Keratinocyte (primary cell): ENCODE measurements around the gene DCUN1D4. TPM values are rescaled to one million over a fixed set of nuclear protein-coding genes. Genes with fewer than 3 reads are reported as not detected.

Experiments
- DNase-seq: peaks from one replicate; pipeline ENCODE4 v3.0.0-alpha.2; 2011; ENCODE audit warnings: low read depth, missing footprints, low spot score
- FAIRE-seq: peaks from 2 replicates; lab custom pipeline; 2011; peaks lifted over from hg19 to GRCh38; lab: Jason Lieb, UNC
- H2AFZ ChIP-seq: 2 replicates; pipeline ENCODE4 v1.6.0; 2012; ENCODE audit warnings: low read length, control low read depth, inconsistent platforms; ENCODE audit not compliant: control insufficient read depth
- H3K27ac ChIP-seq: 2 replicates; pipeline ENCODE4 v1.5.1; 2011; ENCODE audit warnings: low read length; ENCODE audit not compliant: control insufficient read depth, insufficient read depth
- H3K27me3 ChIP-seq: 3 replicates; pipeline ENCODE4 v1.6.0; 2011; ENCODE audit warnings: low read length; ENCODE audit not compliant: control insufficient read depth, insufficient read depth; ENCODE audit errors: extremely low read depth
- H3K36me3 ChIP-seq, 2 experiments: 2 replicates in 1 of 2; 3 replicates in 1 of 2; pipeline ENCODE4 v1.5.1; 2011; ENCODE audit warnings: low read length in 2 of 2, mild to moderate bottlenecking in 1 of 2; ENCODE audit not compliant: control insufficient read depth in 2 of 2, insufficient read depth in 2 of 2; ENCODE audit errors: extremely low read depth in 1 of 2
- H3K4me1 ChIP-seq: 3 replicates; pipeline ENCODE4 v1.5.1; 2011; ENCODE audit warnings: low read length; ENCODE audit not compliant: control insufficient read depth, insufficient read depth; ENCODE audit errors: extremely low read depth
- H3K4me2 ChIP-seq: 3 replicates; pipeline ENCODE4 v1.6.0; 2011; ENCODE audit warnings: low read depth, low read length; ENCODE audit not compliant: control insufficient read depth, insufficient read depth; ENCODE audit errors: extremely low read depth
- H3K4me3 ChIP-seq, 3 experiments: fragments of 200-600 bp in 1 of 3; sonication (generic) in 1 of 3; 2 replicates in 2 of 3; 3 replicates in 1 of 3; pipeline ENCODE4 v1.5.1; 2011 to 2016; ENCODE audit warnings: low read length in 3 of 3, mild to moderate bottlenecking in 3 of 3, control low read depth in 2 of 3, inconsistent platforms in 1 of 3, low read depth in 1 of 3, mixed read lengths in 1 of 3, mixed run types in 1 of 3, moderate library complexity in 1 of 3; ENCODE audit not compliant: control insufficient read depth in 2 of 3, insufficient read depth in 2 of 3; ENCODE audit errors: extremely low read depth in 1 of 3
- H3K79me2 ChIP-seq: 2 replicates; pipeline ENCODE4 v1.6.0; 2012; ENCODE audit warnings: low read length; ENCODE audit not compliant: control insufficient read depth, insufficient read depth
- H3K9ac ChIP-seq: 3 replicates; pipeline ENCODE4 v1.6.0; 2011; ENCODE audit warnings: low read length; ENCODE audit not compliant: control insufficient read depth, insufficient read depth; ENCODE audit errors: extremely low read depth
- H3K9me1 ChIP-seq: 3 replicates; pipeline ENCODE4 v1.6.0; 2011; ENCODE audit warnings: low read length; ENCODE audit not compliant: control insufficient read depth, insufficient read depth; ENCODE audit errors: extremely low read depth
- H3K9me3 ChIP-seq: 2 replicates; pipeline ENCODE4 v1.5.1; 2012; ENCODE audit warnings: low read depth, low read length; ENCODE audit not compliant: control insufficient read depth
- H4K20me1 ChIP-seq: 3 replicates; pipeline ENCODE4 v1.6.0; 2011; ENCODE audit warnings: low read length; ENCODE audit not compliant: control insufficient read depth, insufficient read depth; ENCODE audit errors: extremely low read depth
- CTCF ChIP-seq, 3 experiments: IDR thresholded peaks in 1 of 3; conservative IDR thresholded peaks in 1 of 3; optimal IDR thresholded peaks in 1 of 3; 2 replicates in 2 of 3; 3 replicates in 1 of 3; pipeline versions ENCODE3 to v1.5.1; 2011; ENCODE audit warnings: low read length in 3 of 3, mild to moderate bottlenecking in 3 of 3, moderate library complexity in 2 of 3, control low read depth in 1 of 3, inconsistent platforms in 1 of 3; ENCODE audit not compliant: insufficient read depth in 2 of 3; ENCODE audit errors: extremely low read depth in 1 of 3
- EZH2 ChIP-seq: IDR thresholded peaks from one replicate; pipeline ENCODE4 v1.6.1; 2012; ENCODE audit warnings: inconsistent platforms, mild to moderate bottlenecking, low read length, moderate library complexity
- dilution Hi-C: fragments of 300-500 bp; cut with MboI; formaldehyde crosslinking; loops from one replicate; pipeline ENCODE4 v1.7.0; 2020; ENCODE audit warnings: low sequenced_read_pairs; ENCODE audit not compliant: extremely low pct_ligation_motif_present
- polyA plus RNA-seq, 5 experiments: library from polyadenylated mRNA; depleted of rRNA in 3 of 5; stranded (reverse) in 3 of 5; stranded (forward) in 1 of 5; unstranded in 1 of 5; fragments of >200 nt; gene quantifications; 1 replicate in 1 of 5; 2 replicates in 3 of 5; 3 replicates in 1 of 5; pipeline versions ENCODE4 v1.2.1 to v1.2.3, GENCODE V29; 2011 to 2012; ENCODE audit warnings: missing spikeins in 2 of 5, low read depth in 1 of 5, low replicate concordance in 1 of 5

Gene DCUN1D4
- polyA plus RNA-seq, 1 donor (not counting 4 experiments of a cell fraction or from before 2014, with no cell fraction given), result 59.9 TPM

- Histone ChIP-seq H3K9ac (no peak overlapping the region), H3K27me3 (no peaks in the 10 kb centered on the region), H4K20me1 (no peaks in the 10 kb centered on the region), H3K36me3 (no peaks in the 10 kb centered on the region), H3K27ac (no peak overlapping the region), H2AFZ (no peak overlapping the region), H3K4me1 (no peaks in the 10 kb centered on the region), H3K4me3 (no peak overlapping the region), H3K4me2 (no peak overlapping the region), H3K9me1 (no peaks in the 10 kb centered on the region), H3K9me3 (no peaks in the 10 kb centered on the region), H3K79me2 (no peaks in the 10 kb centered on the region)
- FAIRE-seq, result no peak
- DNase-seq, result no peak
- no peak for TF ChIP-seq EZH2
- TF ChIP-seq CTCF (optimal IDR thresholded peaks at IDR 0.05 in 1 of 3, IDR thresholded peaks at IDR 0.05 in 1 of 3, conservative IDR thresholded peaks at IDR 0.05 in 1 of 3; ENCODE audit: extremely low read depth in 1 of 3, insufficient read depth in 2 of 3, low read length in 3 of 3), result peak; percentile 64 to 77 (median 68)
- dilution Hi-C loops, result no loop called here
Observed at GRCh38 chr4:51831133-51831532, 11.8 kb upstream of the DCUN1D4 start.

GRCh38 chr4:51833236-51833635 lies 9.7 kb upstream of the DCUN1D4 start:
- H3K9ac ChIP-seq, result no peak overlapping the region
- no peaks in the 10 kb centered on the region for H3K9me1 ChIP-seq
- H3K36me3 ChIP-seq, result no peaks in the 10 kb centered on the region
- dilution Hi-C loops, result no loop called here
- no peaks in the 10 kb centered on the region for H3K27me3 ChIP-seq
- no peak for TF ChIP-seq CTCF (optimal IDR thresholded peaks at IDR 0.05 in 1 of 3, IDR thresholded peaks at IDR 0.05 in 1 of 3, conservative IDR thresholded peaks at IDR 0.05 in 1 of 3; ENCODE audit: extremely low read depth in 1 of 3, insufficient read depth in 2 of 3, low read length in 3 of 3)
- no peak for TF ChIP-seq EZH2
- FAIRE-seq (no peak), DNase-seq (no peak)
- H2AFZ ChIP-seq, result no peak overlapping the region
- no peak overlapping the region for H3K27ac ChIP-seq
- no peaks in the 10 kb centered on the region for H4K20me1 ChIP-seq
- no peak overlapping the region for H3K4me2 ChIP-seq
- H3K4me1 ChIP-seq, result no peaks in the 10 kb centered on the region
- H3K9me3 ChIP-seq, result no peaks in the 10 kb centered on the region
- no peak overlapping the region for H3K4me3 ChIP-seq
- H3K79me2 ChIP-seq, result no peaks in the 10 kb centered on the region
